Nephron (organoid): ENCODE results near the gene HDAC5.
"Not testable (repeated sequence)": the region's sequence is repeated elsewhere in the genome, so short reads cannot be mapped to it uniquely, and the experiment has no call there.

Source experiments
- H3K27ac Mint-ChIP-seq, 3 experiments: 2 replicates each; pipeline ENCODE4 v1.8.0; 2020; ENCODE audit warnings: mixed read lengths in 3 of 3, mild to moderate bottlenecking in 2 of 3, moderate library complexity in 1 of 3
- H3K27me3 Mint-ChIP-seq: 2 replicates; pipeline ENCODE4 v1.8.0; 2021; ENCODE audit warnings: low read depth, mild to moderate bottlenecking, moderate library complexity, mixed read lengths
- H3K36me3 Mint-ChIP-seq: 2 replicates; pipeline ENCODE4 v1.8.0; 2020; ENCODE audit warnings: low read depth, mixed read lengths
- H3K4me1 Mint-ChIP-seq: 2 replicates; pipeline ENCODE4 v1.8.0; 2020; ENCODE audit warnings: mixed read lengths
- H3K4me3 Mint-ChIP-seq, 3 experiments: 2 replicates each; pipeline ENCODE4 v1.8.0; 2020; ENCODE audit warnings: mild to moderate bottlenecking in 3 of 3, mixed read lengths in 3 of 3, moderate library complexity in 2 of 3
- H3K9me3 Mint-ChIP-seq: 2 replicates; pipeline ENCODE4 v1.8.0; 2020; ENCODE audit warnings: mixed read lengths
- CTCF ChIP-seq, 3 experiments: fragments of 200-600 bp; sonication (generic); IDR thresholded peaks; one replicate each; pipeline ENCODE4 v1.5.0; 2021; ENCODE audit warnings: antibody characterized with exemption in 3 of 3; ENCODE audit not compliant: unreplicated experiment in 3 of 3

The HDAC5 gene

GRCh38 chr17:44164476-44164875 lies 41.0 kb upstream of the HDAC5 start:
- Mint-ChIP-seq H3K36me3 (no peaks in the 10 kb centered on the region), H3K9me3 (no peaks in the 10 kb centered on the region), H3K4me1 (peaks cover 13% of the 10 kb centered on the region), H3K4me3 (no peak overlapping the region), H3K27me3 (no peaks in the 10 kb centered on the region), H3K27ac (no peak overlapping the region)
- no peak for TF ChIP-seq CTCF (IDR thresholded peaks at IDR 0.05; ENCODE audit: unreplicated experiment in 3 of 3)

- H3K27me3 Mint-ChIP-seq: no peaks in the 10 kb centered on the region
- H3K9me3 Mint-ChIP-seq: no peaks in the 10 kb centered on the region
- TF ChIP-seq CTCF (IDR thresholded peaks at IDR 0.05; ENCODE audit: unreplicated experiment in 3 of 3): no peak
Observed at GRCh38 chr17:44159519-44160210, 36.2 kb upstream of the HDAC5 start.

GRCh38 chr17:44155488-44155887 lies 32.0 kb upstream of the HDAC5 start:
- H3K4me3 Mint-ChIP-seq: no peak overlapping the region
- no peaks in the 10 kb centered on the region for H3K9me3 Mint-ChIP-seq
- H3K27ac Mint-ChIP-seq: no peak overlapping the region
- no peaks in the 10 kb centered on the region for H3K4me1 Mint-ChIP-seq
- TF ChIP-seq CTCF (IDR thresholded peaks at IDR 0.05; ENCODE audit: unreplicated experiment in 3 of 3): no peak
- peaks cover 12% of the 10 kb centered on the region for H3K36me3 Mint-ChIP-seq
- no peaks in the 10 kb centered on the region for H3K27me3 Mint-ChIP-seq

More at GRCh38 chr17:44159519-44160210, 36.2 kb upstream of the HDAC5 start:
- Mint-ChIP-seq H3K4me3 (no peak overlapping the region), H3K4me1 (no peaks in the 10 kb centered on the region), H3K27ac (peak overlapping the region in 1 of 3 experiments; percentile 24), H3K36me3 (peaks cover 9% of the 10 kb centered on the region)

- Mint-ChIP-seq H3K27me3 (no peaks in the 10 kb centered on the region), H3K27ac (no peak overlapping the region), H3K4me3 (no peak overlapping the region), H3K4me1 (peaks cover 4% of the 10 kb centered on the region), H3K9me3 (no peaks in the 10 kb centered on the region), H3K36me3 (peaks cover 11% of the 10 kb centered on the region)
- TF ChIP-seq CTCF (IDR thresholded peaks at IDR 0.05; ENCODE audit: unreplicated experiment in 3 of 3): no peak
Observed at GRCh38 chr17:44152875-44153274, 29.4 kb upstream of the HDAC5 start.

GRCh38 chr17:44149750-44150329 lies 26.4 kb upstream of the HDAC5 start:
- no peaks in the 10 kb centered on the region for H3K27me3 Mint-ChIP-seq
- no peaks in the 10 kb centered on the region for H3K9me3 Mint-ChIP-seq
- H3K27ac Mint-ChIP-seq: no peak overlapping the region
- H3K4me3 Mint-ChIP-seq: no peak overlapping the region
- H3K36me3 Mint-ChIP-seq: peaks cover 17% of the 10 kb centered on the region
- TF ChIP-seq CTCF (IDR thresholded peaks at IDR 0.05; ENCODE audit: unreplicated experiment in 3 of 3): no peak
- H3K4me1 Mint-ChIP-seq: peaks cover 4% of the 10 kb centered on the region

- not testable (repeated sequence) for H3K4me1 Mint-ChIP-seq, H3K27ac Mint-ChIP-seq, H3K4me3 Mint-ChIP-seq, H3K9me3 Mint-ChIP-seq, H3K27me3 Mint-ChIP-seq
- H3K36me3 Mint-ChIP-seq: peaks cover 17% of the 10 kb centered on the region
Observed at GRCh38 chr17:44149066-44149465, 25.6 kb upstream of the HDAC5 start.
